HG03159 (cell line): ENCODE results near the gene GRIK4.

Source experiments
- ATAC-seq: cut with Tn5 transposase; IDR thresholded peaks from one replicate; pipeline ENCODE4 v1.9.1; 2021; ENCODE audit warnings: mild to moderate bottlenecking, moderate library complexity; ENCODE audit not compliant: unreplicated experiment

The GRIK4 gene

DNA sequence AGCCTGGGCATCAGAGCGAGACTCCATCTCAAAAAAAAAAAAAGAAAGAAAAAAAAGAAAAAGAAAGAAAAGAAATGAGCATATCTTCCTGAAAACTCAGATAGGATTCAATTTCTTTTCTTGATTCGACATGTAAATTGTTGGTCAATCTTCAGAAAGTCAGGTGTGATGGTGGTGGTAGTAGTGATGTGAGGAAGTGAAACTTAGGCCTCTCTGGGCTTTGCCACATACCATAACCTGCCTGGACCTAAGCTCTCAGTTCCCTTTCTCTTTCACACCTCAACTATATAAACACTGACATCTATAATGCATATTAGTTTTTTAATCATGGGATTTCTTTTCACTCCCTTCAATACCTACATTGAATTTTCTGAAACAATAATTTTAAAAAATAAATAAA is 414.4 kb downstream of the GRIK4 start:
- peak; percentile 98 for ATAC-seq

DNA sequence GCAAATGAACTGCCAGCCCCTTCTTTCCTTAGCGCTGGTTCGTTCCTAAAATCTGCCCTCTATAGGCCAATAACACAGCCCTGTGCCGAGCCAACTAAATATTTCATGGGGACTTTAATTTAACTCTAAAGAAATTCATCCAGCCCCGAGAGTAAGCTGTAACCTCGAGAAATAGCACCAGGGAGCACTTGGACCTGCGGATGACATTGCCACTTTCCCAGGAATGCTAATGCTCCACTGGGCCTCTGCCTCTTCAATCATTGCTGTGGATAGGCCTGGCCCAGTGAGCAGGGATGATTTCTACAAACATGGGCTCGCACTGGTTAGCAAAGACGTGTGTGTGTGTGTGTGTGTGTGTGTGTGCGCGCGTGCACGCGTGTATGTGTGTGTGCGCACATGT is 417.1 kb downstream of the GRIK4 start:
- ATAC-seq: no peak

DNA sequence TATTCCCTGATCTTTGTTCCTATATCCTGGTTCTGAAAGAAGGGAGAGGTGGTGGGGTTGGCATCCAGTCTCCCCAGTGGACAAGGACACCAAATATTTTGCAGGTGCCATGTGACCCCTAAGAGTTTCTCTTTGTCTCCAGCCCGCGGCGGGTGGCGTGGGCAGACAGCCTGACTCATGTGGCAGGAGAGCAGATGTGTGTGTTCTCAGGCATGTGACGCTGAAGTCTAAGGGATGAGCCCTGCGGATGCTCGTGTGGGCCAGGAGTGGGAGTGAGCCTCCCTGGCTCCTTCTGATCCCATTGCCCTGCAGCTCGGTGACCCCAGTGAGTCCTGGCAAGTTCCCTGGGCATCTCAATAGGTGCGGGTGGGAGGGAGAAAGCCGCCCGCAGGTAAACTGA is 417.5 kb downstream of the GRIK4 start:
- no peak for ATAC-seq

DNA sequence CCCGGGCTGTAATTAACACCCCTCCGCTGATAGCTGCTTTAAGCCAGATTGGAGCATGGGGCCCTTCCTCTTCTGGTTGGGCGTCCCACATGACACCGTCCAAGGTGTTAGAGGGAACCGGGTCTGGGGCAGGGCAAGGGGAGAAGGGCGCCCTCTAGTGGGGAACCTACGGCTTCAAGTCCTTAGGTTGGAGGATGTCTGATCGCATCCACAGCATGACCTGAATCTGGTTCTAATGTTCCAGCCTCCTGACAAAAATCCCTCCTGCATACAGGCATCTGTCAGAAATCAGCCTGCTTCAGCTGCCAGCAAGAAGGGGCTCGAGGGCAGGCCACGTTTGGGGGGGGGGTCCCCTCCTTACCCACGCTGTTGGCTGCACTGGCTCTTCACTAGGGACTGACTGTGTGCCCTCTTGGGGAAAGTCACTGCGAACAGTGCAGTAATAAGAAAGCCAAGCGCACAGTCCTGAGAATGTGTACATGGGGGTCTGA is 418.2 kb downstream of the GRIK4 start:
- ATAC-seq: no peak

DNA sequence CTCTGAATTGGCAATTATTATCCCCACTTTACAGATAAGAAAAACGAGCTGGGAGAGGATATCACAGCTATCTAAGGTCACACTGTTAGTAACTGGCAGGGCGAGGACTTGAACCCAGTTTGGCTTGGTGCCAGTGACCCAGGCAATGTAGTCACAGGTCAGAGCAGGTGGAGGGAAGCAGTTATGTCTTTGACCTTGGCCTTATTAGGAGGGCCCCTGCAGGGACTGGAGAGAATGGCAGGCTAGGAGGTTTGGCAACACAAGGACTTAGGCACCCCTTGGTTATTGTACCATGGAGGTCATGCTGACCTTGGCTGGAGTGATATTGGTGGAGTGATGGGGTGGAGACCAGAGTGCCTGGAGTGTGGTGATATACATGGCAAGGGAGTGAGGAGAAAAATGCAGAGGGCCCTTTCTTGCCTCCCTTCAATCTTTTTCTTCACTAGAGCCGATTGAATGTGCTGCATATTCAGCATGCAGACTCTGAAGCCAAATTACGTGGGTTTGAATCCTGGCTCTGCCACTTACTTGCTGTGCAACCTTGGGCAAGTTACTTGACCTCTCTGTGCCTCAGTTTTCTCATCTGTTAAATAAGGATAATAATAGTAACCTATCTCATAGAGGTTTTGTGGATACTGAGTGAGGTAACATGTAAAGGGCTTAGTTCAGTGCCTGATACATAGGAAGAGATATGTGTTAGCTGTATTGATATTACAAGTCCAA is 419.7 kb downstream of the GRIK4 start:
- ATAC-seq: no peak

DNA sequence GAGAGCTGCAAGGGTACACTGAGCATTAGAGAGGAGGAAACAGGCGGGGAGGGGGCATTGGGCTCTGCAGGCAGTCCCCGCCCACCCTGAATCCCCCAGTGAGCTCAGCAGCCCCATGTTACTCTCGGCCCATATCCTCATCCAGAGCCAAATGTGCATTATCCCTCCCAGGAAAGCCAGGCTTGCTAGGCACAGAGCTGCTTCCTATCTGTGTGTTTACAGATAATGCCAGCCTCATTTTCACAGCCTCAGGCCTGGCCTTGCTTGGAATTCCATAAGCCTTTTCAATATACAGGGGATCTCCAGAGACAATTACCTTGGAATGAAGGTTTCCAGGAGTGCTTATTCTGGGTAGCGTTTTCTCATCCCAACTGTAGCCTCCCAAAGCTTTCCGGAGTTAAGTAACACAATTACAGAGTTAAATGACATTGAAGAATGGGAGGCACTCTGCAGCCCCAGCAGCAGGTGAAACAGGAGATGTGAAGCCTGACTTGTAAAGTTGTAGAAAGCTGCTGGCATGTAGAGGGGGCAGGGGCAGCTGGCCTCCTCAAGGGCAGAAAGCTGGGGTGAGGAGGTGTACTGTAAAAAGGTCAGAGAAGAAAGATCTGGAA is 420.9 kb downstream of the GRIK4 start:
- no peak for ATAC-seq

DNA sequence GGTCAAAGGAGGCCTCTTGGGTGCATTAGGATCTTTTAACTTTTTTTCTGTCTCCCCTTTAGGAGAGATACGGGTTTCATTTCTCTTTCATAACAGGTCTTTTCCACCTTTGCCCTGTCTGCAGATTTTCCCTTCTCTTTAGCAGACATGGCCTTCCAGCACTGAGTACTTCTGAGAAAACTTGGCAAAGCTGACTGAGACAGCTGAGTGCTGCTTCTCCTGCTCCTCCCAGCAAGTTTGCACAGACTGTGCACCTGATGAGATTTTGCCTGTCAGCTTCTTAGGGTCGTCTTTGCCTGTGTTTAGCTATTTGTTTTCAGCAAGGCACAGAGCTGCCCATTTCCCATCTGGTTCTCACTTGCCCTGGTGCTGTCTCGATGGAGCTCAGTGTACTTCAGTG is 424.8 kb downstream of the GRIK4 start:
- ATAC-seq: no peak

DNA sequence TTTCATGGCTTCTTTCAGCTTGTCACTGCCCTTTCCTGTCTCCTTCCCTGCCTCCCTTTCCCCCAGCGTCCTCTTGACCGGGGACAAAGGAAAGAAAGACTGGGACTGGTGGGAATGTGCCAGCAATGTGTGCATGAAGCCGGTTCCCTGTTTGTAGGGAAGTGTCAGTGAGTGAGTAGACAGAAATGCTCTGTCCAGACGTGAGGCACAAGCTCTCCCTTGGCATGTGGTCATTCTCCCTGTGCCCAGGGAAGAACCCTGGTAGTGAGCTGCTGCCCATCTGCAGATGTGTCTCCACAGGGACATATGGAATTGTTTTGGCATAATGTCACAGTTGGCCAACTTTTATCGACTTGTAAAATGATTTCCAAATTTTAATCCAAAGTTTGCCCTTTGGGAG is 426.0 kb downstream of the GRIK4 start:
- ATAC-seq: no peak

DNA sequence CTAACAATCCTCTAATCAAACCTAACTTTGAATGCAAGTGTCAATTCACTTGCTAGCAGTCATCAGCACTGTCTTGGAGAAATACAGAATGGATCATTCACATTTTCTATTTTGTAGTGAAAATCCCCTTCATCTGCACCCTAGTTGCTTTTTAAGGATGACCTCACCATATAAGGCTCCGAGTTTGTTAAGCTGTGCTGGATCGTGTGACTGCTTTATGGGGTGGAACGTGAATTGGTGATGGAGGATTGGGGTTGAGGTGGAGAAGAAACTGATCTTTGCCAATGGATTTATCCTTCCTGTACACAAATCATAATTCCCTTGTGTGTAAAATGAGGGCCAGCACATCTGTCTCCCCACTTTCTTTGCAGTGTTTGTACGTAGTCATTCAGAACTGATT is 426.7 kb downstream of the GRIK4 start:
- ATAC-seq: no peak

DNA sequence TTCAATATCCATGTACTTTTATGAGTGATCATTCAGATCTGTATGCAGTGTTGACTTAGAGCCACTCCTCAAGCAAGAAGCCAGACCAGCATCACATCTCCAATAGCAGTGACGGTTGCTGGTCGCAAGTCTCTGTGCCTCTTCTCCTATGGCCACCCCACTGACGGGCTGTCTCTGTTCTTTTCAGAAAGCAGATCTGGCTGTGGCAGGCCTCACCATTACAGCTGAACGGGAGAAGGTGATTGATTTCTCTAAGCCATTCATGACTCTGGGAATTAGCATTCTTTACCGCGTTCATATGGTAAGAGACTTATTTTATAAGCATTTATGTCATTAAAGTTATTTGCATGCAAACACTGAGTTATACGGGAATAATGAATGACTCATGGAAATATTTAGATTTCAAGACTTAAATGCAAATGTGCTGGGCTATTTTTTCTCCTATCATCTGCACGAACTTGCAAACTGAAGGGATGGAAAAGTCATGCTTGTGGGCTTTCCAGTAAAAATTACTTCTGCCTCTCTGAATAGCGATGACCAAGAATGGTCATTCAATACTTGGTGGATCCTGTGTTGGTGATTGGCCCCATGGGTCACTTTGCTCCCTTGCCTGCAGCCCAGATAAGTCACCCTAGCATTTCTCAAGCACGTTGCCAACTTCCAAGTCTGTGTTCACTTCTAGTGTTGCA is 428.8 kb downstream of the GRIK4 start:
- no peak for ATAC-seq

DNA sequence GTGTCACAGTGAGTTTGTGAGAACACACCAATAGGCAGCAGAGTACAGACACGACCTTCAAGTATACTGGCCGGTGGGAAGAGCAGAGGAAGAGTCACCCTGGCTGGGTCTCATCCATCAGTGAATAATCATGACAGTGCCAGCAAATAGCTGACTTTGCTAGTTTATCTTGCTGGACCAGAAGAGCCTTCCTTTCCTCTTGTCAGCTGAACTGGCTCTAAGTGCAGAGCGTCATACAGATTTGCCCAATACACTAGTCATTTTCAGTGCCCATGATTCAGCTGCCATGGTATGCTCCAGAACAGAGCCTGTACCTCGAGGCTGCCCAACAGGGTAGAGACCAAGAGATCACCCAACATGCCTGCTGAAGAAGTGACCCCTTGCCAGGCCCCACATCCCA is 429.5 kb downstream of the GRIK4 start:
- no peak for ATAC-seq

DNA sequence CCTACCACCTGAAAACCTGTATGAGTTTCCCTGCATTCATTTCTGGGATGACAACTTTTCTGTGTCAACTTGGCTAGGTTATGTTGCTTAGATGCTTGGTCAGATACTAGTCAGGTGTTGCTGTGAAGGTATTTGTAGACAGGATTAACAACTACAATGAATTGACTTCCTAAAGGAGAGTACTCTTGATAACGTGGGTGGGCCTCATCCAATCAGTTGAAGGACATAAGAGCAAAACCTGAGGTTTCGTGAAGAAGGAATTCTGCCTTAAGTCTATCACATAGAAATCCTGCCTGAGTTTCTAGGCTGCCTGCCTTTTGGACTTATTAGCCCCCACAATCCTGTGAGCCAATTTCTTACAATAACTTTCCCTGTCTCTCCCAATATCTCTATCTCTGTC is 431.2 kb downstream of the GRIK4 start:
- ATAC-seq: no peak

DNA sequence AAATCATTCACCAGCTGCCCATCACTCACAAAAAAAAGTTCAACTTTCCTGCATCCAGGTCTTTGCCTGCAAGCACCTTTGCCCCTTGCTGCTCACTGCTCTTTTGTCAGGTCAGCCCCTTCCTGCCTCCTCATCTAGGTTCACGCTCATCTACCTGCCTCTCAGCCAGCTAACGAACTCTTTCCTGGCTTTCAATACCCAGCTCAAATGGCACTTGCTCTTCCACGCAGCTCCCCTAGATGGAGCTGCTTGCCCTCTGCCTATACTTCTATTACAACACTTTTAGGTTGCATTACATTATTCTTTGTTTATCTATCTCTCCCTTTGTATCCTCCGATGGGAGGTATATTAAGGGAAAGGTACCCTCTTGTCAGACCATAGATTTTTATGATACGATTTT is 433.5 kb downstream of the GRIK4 start:
- ATAC-seq: no peak

DNA sequence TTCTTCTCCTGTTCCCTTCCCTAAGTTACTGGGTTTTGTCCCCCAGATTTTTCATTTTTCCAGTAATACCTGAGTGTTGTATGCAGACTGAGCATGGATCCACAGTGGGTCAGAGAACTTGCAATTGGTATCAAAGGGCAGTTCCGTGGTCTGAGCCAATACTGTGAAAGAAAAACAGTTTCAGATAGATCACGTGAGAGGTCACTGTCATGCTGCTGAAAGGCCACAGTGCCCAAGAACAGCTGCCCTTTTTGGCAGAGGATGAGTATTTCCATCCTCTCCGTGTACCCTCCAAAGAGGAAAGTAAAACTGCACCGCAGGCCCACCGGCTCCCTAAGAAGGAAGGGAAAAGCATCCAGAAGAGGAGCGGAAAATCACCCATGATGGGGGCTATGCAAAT is 439.3 kb downstream of the GRIK4 start:
- no peak for ATAC-seq

DNA sequence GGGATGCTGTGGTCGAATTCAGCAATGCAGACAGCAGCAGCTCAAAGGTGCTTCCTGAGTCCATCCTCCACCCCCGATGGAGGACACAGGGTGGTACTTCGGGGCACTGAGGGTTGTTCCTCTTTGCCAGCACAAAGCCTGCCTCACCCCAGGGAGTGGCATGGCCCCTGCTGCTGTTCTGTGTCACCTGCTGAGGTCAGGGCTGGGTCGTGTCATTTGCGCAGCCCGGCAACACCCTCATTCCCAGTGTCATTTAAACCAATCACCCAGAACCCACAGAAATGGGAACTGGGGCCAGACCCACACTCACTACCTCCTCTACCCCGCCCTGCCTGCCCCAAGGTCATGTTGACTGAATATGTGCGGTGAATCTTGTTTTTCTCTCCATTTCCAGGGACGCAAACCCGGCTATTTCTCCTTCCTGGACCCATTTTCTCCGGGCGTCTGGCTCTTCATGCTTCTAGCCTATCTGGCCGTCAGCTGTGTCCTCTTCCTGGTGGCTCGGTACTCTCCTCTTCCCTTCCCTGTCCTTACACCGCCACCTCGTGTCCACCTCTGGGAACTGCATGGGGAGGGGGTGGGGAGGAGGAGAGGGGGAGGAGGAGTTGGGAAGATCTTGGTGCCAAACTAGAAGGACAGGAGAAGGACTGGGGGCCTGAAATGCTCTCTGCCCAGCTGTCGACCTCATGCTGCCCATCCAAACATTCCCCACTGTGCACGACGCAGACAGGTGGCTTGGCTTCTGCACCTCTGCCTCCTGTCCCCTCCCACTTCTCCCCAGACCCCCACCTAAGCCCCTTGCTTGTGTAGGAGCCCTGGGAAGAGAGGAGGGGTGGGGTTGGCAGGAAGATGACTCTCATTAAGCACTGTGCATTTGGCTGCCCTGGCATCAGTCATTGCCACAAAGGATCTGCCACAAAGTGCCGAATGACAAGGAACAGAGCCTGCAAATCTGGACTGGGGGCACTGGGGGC is 441.2 kb downstream of the GRIK4 start:
- no peak for ATAC-seq

DNA sequence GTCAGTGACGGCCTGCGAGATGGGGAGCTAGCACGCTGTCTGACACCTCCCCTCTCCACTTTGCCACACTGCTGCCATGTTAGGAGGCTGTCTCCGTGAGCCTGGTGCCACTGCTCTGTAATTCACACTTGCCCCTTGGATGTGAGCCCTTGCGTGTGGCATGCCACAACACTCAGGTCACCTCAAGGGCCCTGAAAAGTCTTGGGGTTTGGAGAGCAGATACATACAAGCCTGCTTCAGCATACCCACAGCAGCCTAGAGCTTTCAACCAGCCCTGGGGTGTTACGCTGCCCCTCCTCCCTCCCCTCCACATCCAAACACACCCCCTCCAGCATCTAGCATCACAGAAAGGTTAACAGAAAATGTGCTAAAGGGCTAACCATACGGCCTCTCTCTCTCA is 442.8 kb downstream of the GRIK4 start:
- ATAC-seq: no peak

DNA sequence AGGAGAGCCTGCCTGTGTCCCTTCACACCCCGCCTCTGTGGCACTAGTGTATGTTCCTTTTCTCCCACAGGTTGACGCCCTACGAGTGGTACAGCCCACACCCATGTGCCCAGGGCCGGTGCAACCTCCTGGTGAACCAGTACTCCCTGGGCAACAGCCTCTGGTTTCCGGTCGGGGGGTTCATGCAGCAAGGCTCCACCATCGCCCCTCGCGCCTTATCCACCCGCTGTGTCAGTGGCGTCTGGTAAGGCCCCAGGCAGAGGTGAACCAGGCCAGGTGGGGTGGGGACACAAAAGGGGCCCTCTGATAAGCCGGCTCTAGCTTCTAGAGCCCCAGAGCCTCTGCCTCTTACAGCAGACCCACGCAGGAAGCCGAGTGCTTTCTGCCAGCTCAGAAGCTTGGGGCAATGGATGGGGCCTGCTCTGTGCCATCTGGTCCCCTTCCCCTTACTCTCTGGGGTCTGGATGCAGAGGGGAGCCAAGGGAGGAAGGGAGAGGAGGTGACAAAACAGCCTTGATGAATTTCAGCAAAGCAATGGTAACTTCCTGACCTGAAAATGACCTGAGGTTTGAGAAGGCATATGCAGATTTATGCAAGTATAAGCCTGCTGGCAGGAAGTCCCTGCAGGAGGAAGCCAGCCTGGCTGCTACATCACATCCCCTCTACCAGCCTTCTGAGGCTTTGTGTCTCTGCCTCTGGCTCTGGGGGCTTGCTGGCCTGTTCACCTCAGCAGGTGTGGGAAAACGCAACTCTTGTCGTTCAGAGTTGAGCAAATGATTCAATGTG is 445.4 kb downstream of the GRIK4 start:
- ATAC-seq: no peak

DNA sequence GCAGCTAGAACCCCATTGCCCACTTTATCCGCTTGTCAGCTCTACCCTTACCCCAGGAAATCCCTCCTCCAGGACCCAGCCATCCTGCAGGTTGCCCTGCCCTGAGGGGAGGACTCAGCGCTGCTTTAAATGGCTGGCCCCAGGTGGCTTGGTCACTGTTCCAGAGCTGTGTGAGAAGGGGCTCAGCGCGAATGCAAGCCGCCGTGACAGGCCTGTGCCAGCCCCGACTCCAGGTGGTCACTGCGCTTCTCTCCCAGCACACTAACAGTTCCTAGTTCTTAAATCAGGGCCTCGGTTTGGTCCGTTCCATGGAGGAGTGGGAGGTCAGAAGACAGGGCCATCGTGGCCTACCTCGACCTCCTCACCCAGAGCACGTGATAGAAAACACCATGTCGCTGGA is 446.6 kb downstream of the GRIK4 start:
- no peak for ATAC-seq

DNA sequence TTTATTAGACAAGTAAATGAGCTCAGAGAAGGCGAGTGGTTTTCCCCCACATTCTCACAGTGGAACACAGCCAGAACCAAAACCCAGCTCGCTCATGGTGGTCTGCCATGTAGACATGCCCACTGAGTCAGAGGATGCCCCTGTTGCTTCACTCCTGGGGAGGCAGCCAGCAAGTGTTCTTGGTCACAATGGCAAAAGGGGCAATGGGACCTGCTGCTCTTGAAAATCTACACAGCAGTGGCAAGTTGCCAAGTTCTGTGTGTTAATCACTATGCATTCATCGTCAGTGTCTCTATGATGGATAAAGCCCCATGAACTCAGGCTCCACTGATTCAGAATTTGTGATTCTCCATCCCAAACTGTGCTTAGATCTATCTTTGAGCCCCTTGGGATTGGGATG is 447.6 kb downstream of the GRIK4 start:
- ATAC-seq: no peak

DNA sequence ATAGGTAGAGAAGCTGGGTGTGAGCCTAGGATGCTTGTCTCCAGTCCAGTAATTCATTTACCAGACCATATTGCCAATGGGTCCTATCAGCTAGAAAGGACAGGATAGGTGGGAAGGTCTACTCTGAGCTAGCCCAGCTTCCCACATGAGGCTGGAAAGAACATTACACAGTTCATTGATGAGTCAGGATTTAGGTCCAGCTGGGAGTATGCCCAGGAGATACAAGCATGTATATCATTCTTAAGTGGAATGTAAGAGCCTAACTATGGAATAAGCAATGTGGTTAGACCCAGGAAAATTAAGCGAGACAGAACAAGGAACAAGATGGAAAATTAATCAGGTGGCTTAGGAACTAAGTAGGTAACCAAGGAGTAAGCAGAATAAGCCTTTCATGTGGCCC is 453.3 kb downstream of the GRIK4 start:
- ATAC-seq: no peak
